ENCODE measurements around the gene EPHB3.

Gene EPHB3

DNA sequence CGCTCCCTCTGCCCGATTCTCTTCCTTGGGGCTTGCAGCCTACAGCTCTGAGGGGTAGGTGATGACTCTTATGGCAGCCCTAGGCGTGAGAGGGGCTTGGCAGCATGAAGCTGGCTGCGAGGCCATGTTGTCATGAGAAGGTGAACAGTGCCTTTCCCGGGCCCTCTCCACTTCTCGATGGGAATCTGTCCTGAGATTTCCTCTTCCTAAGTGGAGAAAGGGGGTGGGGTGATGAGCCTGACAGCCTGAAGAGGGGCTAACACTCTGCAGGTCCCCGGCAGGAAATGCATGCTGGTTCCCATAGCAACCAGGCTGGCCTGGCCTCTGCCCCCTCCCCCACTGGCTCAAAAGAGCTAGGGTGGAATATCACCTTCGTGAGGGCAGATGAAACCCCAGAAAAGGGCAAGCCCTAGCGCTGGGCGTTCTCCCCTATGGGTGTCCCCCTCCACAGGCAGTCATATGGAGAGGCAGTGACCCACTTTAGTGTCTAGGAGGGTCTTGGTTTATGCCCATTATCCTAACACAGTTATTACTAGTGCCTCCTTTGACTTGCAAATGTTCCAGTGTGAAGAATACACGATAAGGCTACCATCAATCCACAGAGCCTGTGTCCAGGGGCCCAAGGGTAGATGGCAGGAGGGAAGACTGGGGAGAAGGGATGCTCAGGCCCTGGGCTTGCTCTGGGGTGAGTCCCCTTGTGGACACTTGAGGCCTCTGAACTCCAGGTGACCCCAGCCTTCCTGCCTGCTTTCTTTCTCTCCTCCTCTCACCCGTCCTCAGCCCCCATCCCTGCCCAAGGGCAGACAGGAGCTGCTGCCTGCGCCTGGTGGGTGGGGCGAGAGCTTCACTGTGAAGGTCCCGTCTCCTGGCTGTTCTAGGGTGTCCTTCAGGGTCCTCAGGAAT, 13.2 kb downstream of the EPHB3 start:
- no peak for DNase-seq (ENCODE audit: low read depth, low spot score)
- H3K4me3 ChIP-seq (ENCODE audit: low read length) = no peak overlapping the region

DNA sequence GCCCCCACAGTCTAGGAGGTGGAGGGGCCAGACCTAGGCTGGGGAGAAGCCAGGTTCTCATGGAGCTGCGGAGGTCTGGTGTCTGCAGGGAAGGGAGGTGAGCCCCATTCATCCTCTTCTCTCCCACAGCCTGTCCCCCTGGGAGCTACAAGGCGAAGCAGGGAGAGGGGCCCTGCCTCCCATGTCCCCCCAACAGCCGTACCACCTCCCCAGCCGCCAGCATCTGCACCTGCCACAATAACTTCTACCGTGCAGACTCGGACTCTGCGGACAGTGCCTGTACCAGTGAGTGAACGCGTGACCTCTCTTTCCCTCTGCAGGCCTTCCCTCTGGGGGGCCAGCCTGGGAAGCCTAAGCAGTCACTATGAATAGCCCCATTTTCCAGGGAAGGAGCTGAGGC, 14.1 kb downstream of the EPHB3 start:
- no peak overlapping the region for H3K4me3 ChIP-seq (ENCODE audit: low read length)
- no peak for DNase-seq (ENCODE audit: low read depth, low spot score)

DNA sequence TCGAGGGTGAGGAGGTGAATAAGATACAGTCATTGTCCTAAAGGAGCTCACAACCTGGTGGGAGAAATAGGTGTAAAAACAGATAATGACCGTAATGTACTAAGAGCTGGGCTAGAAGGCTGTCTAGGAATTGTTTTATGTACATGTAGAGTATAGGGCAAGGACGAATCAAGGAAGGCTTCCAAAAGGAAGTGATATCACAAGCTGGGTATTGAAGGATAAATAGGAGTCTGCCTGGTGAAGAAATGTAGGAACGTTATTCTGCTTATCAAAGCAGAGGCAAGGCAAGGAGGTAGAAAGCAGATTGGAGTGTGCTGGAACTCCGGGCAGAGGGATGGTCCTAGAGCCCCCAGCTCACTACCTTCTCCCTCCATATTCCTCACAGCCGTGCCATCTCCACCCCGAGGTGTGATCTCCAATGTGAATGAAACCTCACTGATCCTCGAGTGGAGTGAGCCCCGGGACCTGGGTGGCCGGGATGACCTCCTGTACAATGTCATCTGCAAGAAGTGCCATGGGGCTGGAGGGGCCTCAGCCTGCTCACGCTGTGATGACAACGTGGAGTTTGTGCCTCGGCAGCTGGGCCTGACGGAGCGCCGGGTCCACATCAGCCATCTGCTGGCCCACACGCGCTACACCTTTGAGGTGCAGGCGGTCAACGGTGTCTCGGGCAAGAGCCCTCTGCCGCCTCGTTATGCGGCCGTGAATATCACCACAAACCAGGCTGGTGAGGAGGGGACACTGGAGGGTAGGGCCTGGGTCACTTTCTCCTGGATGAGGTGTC, 15.1 kb downstream of the EPHB3 start:
- no peak overlapping the region for H3K4me3 ChIP-seq (ENCODE audit: low read length)
- no peak for DNase-seq (ENCODE audit: low read depth, low spot score)

DNA sequence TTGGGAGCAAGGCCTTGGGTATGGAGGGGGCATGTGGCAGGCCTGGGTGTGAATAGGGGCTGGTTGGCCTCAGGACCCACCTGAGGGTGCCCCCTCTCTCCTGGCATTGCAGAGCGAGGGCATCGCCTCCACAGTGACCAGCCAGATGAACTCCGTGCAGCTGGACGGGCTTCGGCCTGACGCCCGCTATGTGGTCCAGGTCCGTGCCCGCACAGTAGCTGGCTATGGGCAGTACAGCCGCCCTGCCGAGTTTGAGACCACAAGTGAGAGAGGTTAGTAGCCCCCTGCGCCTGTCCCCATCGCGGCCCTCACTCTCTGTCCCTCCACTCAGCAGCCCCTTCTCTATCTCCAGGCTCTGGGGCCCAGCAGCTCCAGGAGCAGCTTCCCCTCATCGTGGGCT, 16.0 kb downstream of the EPHB3 start:
- no peak for DNase-seq (ENCODE audit: low read depth, low spot score)
- no peak overlapping the region for H3K4me3 ChIP-seq (ENCODE audit: low read length)

DNA sequence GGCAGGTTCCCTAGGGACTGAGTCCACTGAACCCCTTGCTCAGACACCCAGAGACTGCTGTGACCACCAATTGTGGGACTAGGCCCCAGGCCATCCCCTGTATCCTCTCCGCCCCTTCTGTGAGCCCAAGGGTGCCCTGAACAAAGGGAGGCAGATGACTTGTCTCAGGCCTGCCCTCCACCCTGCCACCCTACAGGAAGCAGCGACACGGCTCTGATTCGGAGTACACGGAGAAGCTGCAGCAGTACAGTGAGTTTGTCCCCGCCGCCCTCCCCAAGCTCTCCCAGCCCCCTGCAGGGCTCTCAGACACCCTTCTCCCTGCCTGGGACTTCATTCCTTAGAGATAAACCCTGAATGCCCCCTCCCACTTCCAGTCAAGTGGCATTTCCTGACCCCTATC, 16.6 kb downstream of the EPHB3 start:
- no peak for DNase-seq (ENCODE audit: low read depth, low spot score)
- H3K4me3 ChIP-seq (ENCODE audit: low read length) = no peak overlapping the region

DNA sequence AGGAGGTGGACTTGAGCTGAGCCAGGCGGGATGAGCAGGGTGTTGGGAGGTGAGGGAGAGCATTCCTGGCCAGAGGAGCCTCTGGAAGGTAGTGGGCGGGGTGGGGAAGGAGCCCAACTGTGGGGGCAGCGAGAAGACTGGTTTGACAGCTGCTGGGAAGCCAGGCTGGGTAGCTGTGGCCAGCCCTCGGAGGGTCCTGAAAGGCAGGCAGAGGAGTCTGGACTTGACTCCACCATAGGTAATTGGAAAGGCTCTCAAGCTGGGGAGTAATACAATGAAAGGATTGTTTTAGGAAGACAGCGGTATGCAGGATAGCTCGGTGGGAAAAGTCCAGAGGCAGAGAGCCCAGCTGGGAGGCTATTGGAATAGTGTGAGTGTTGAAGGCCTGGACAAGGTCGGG, 17.2 kb downstream of the EPHB3 start:
- no peak for DNase-seq (ENCODE audit: low read depth, low spot score)
- no peak overlapping the region for H3K4me3 ChIP-seq (ENCODE audit: low read length)

DNA sequence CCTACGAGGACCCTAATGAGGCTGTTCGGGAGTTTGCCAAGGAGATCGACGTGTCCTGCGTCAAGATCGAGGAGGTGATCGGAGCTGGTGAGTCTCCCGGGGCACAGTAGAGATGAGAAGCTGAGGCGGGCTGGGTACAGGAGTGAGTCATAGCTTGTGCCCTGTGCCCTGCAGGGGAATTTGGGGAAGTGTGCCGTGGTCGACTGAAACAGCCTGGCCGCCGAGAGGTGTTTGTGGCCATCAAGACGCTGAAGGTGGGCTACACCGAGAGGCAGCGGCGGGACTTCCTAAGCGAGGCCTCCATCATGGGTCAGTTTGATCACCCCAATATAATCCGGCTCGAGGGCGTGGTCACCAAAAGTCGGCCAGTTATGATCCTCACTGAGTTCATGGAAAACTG, 17.9 kb downstream of the EPHB3 start:
- DNase-seq (ENCODE audit: low read depth, low spot score) = no peak
- H3K4me3 ChIP-seq (ENCODE audit: low read length) = no peak overlapping the region

DNA sequence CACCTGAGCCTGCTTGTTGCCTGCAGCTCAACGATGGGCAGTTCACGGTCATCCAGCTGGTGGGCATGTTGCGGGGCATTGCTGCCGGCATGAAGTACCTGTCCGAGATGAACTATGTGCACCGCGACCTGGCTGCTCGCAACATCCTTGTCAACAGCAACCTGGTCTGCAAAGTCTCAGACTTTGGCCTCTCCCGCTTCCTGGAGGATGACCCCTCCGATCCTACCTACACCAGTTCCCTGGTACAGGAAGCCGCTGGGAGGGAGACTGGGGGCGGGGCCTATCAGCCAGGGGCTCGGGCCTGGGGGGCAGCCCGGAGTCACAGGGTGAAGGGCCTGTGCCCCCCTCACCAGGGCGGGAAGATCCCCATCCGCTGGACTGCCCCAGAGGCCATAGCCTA, 18.8 kb downstream of the EPHB3 start:
- DNase-seq (ENCODE audit: low read depth, low spot score) = no peak
- no peak overlapping the region for H3K4me3 ChIP-seq (ENCODE audit: low read length)

DNA sequence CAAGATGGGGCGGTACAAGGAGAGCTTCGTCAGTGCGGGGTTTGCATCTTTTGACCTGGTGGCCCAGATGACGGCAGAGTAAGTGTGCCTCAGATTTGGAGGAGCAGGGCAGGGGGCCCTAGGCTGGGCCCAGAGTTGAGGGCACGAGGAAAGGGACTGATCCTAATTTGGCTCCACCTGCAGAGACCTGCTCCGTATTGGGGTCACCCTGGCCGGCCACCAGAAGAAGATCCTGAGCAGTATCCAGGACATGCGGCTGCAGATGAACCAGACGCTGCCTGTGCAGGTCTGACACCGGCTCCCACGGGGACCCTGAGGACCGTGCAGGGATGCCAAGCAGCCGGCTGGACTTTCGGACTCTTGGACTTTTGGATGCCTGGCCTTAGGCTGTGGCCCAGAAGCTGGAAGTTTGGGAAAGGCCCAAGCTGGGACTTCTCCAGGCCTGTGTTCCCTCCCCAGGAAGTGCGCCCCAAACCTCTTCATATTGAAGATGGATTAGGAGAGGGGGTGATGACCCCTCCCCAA, 19.8 kb downstream of the EPHB3 start:
- H3K4me3 ChIP-seq (ENCODE audit: low read length) = no peak overlapping the region
- no peak for DNase-seq (ENCODE audit: low read depth, low spot score)

DNA sequence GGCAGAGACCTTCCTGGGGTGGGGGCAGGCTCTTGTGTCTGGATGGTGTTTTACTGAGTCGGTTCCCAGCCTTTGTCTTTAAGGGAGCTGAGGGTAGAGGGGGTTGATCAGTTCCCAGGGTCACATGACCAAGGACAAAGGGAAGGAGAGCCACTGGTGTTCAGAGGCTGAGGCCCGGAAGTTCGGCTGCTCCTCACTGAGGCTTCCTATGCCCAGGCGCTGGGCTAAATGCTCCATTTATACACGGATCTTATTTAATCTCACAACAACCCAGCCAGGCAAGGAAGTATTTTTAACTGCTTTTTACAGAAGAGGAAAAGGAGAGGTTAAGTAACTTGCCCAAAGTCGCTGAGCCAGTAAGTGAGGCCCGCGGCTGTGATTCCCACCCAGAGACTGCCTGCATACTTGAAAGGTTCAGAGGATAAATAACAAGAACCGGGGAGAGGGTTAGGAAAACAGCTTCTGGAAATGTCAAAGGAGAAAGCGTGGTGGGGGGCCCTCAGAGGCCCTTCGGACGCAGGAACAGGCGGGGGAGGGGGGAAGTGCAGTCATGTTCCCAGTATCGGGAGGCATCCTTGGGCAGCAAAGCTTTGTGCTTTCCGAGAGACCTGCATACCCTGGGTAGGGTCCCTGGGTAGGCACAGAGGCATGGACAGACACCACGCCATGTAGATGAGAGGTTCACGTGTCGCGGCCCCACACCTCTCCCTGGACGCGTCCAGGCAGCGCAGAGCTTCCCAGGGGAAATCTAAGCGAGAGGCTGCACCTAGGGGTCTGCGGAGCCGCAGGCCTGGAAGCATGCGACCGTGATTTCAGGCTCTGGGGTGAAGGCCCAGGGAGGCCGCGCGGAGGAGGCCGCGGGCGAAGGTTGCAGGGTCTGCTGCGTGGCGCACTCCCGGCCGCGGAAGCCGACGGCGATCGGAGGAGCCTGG, 21.3 kb downstream of the EPHB3 start:
- no peak for DNase-seq (ENCODE audit: low read depth, low spot score)
- H3K4me3 ChIP-seq (ENCODE audit: low read length) = no peak overlapping the region

DNA sequence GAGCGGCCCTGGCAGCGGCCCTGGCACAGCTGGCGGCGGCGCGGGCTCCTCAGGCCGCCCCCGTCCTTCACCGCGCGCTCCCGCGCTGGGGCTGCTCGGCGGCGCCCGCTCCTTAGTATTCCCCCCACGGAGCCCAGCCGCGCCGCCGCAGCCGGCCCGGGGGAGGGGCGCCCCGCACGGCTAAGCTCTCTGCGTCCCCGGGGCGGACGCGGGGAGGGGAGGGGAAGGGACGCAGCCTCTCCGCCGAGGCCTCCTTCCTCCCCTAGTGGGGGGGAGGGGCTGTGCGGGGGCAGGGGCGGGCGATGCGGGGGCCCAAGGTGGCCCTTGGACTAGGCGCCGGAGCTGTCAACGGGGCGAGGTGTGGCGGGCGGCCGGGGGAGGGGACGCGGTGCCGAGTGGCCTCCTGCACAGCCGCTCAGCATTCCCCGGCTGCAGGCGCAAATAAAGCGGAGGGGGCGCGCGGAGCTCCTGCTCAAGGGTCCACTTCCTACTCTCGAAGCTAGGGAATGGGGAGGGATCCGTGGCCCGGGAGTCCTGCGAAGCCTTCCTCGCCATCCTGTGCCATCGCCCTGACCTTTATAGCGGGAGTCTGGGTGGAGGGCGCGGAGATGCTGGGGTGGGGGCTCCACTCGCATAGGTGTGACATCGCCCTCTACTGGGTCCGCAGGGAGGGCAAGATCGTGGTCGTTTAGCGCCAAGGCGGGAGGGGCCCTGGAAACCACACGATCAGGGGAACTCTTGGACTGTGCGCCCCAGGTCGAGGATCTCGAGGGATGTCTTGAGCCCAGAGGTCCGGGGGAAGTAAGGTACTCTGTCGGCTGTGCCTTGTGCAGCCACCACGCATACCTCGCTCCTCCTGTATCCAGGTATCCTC, 22.2 kb downstream of the EPHB3 start:
- H3K4me3 ChIP-seq (ENCODE audit: low read length) = no peak overlapping the region
- DNase-seq (ENCODE audit: low read depth, low spot score) = no peak

DNA sequence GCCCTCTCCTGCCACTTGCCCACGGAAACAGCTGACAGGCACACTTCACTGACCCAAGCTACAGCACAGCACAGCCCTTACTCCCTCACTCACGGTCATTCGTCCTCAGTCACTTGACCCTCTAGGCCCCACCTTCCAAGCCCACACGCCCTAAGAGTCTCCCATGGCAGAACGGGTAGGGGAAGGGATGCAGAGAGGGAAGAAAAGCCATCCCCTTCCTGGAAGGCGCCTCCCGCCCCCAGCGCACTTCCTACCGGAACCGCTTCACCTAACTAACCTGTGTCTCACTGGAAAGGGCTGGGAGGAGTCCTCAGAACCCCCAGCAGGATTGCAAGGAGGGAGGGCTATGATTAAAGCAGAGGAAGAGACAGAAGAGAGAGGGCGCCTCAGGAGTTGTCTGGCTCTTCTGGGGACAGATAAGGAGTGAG, 22.9 kb downstream of the EPHB3 start:
- no peak overlapping the region for H3K4me3 ChIP-seq (ENCODE audit: low read length)
- no peak for DNase-seq (ENCODE audit: low read depth, low spot score)

DNA sequence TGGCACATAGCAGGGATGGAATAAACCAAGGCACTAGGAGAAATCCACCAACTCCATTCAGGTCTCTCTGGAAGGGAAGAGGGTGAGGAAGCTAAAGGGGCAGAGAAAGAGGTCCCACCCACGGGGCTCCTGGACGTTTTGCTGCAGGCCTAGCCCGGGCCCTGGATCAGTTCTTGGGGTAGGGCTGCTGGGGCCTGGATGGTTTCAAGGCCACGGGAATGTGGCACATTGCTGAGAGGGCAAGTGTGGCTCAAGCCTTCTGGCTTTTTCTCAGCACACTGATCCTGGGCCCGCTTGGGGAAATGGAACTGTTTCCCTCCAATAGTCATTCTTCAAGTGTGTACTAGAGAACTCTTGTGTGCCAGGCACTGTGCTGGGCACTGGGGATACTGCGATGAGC, 24.0 kb downstream of the EPHB3 start:
- H3K4me3 ChIP-seq (ENCODE audit: low read length) = no peak overlapping the region
- DNase-seq (ENCODE audit: low read depth, low spot score) = no peak

DNA sequence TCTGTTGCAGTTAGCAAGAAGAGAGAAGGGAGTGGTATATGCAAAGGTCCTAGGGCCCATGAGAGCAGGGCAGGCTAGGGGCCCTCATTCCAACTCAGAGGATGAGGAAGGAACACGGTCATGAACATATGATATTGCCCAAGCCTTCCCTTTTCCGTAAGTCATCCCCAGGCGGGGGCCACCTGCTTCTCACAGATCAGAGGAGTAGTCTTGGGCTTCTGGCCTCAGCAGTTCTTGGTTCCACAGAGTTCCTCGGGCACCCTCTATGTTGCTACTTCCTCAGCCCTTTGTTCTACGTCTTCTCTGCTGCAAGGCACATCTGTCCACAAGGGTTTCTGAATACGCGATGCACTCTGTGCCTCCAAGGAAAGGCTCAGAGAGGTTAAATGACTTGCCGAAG, 25.3 kb downstream of the EPHB3 start:
- no peak overlapping the region for H3K4me3 ChIP-seq (ENCODE audit: low read length)
- DNase-seq (ENCODE audit: low read depth, low spot score) = no peak

DNA sequence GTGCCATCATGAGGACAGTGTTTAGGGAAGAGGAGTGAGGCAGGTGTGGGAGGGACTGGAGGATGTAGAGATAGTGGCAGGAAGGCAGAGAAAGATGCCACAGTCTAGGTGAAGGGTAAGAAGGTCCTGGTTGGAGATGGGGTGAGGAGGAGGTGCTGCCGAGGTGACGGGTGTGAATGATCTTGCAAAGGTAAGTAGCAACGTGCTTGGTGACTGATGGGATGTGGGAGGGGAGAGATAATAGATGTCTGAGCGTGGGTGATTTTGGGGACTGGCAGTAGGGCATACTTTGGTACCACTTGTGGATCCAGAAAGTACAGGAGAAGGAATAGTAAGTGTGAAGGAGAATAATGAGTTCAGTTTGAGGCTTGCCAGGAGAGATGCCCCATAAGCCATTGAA, 27.2 kb downstream of the EPHB3 start:
- no peak overlapping the region for H3K4me3 ChIP-seq (ENCODE audit: low read length)
- DNase-seq (ENCODE audit: low read depth, low spot score) = no peak

DNA sequence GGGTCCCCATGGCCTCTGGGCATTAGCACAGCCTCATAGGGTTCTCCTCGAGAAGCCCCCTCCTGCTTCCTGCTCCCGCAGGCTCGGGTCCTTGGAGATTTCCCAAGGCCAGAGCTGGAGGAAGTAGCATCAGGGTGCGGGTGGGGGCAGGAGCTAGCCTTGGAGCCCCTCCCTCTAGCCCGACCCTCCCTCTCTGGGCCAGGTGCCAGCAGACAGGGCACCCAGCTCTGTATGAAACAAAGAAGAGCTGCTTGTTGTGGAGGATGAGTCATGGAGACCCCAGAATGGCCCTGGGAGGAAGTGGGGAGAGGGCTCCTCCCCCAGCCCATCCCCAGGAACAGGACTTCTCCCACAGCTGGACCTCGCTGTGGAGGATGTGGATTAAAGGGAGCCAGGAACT, 29.2 kb downstream of the EPHB3 start:
- H3K4me3 ChIP-seq (ENCODE audit: low read length) = no peak overlapping the region
- DNase-seq (ENCODE audit: low read depth, low spot score) = no peak

DNA sequence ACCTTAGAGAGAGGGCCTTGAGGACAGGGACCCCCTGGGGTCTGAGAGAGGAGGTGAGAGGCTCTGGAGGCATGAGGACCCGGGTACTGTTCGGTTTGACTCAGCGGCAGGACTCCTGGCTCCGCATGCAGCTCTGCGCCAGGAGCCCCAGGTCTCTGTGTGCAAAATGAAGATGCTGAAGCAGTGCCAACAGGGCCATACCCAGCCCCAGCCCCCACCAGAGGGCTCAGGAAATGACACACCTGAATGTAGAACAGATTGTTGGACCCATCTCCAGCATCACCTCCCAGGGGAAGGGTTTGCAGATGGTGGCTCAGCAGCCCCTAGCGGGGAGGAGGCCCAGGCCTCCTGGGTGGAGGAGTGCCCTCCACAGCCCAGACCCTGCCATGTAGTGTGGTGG, 30.2 kb downstream of the EPHB3 start:
- no peak for DNase-seq (ENCODE audit: low read depth, low spot score)

More for the DNA sequence above, 30.2 kb downstream of the EPHB3 start:
- H3K4me3 ChIP-seq (ENCODE audit: low read length) = no peak overlapping the region

All from Jurkat, Clone E6-1 (cell line).